GM12875 (cell line): ENCODE data around the gene ACOT7.

Experiments used
- H3K4me3 ChIP-seq: one replicate; pipeline ENCODE4 v1.5.1; 2011; ENCODE audit warnings: low read depth, low read length, control low read depth
- CTCF ChIP-seq: IDR thresholded peaks from 2 replicates; pipeline ENCODE4 v1.5.1; 2011; ENCODE audit warnings: low read depth, mild to moderate bottlenecking, control low read depth, inconsistent platforms, low read length, moderate library complexity, borderline replicate concordance; ENCODE audit not compliant: insufficient read depth

ACOT7 gene

GRCh38 chr1:6419804-6420453 is 26.4 kb upstream of the ACOT7 start, which contains the start of gene HES2:
HES2 (minus strand) TSS chr1:6419919; CDS start chr1:6419820, 99 bp downstream.
- no peak within 1 kb of the TSS for H3K4me3 ChIP-seq
- TF ChIP-seq CTCF: no peak

GRCh38 chr1:6419397-6419803 is 25.8 kb upstream of the ACOT7 start:
- TF ChIP-seq CTCF: no peak
- H3K4me3 ChIP-seq: no peak overlapping the region

GRCh38 chr1:6418668-6419396 is 25.3 kb upstream of the ACOT7 start:
- no peak overlapping the region for H3K4me3 ChIP-seq
- no peak for TF ChIP-seq CTCF

- H3K4me3 ChIP-seq: no peak overlapping the region
- no peak for TF ChIP-seq CTCF
Measured at GRCh38 chr1:6417961-6418667, 24.5 kb upstream of the ACOT7 start.

- TF ChIP-seq CTCF: no peak
- H3K4me3 ChIP-seq: no peak overlapping the region
Measured at GRCh38 chr1:6416906-6417305, 23.3 kb upstream of the ACOT7 start.

- no peak for TF ChIP-seq CTCF
- no peak overlapping the region for H3K4me3 ChIP-seq
Measured at GRCh38 chr1:6416295-6416656, 22.7 kb upstream of the ACOT7 start.
